HEK293 (cell line): ENCODE results near the gene PLK5.

Experiments
- YY1 ChIP-seq: fragments of 450-650 bp; formaldehyde crosslinking; IDR thresholded peaks from 2 replicates; pipeline ENCODE4 v1.5.1; 2018; ENCODE audit warnings: missing biosample characterization, missing genetic modification characterization
- ZNF169 ChIP-seq: fragments of 450-650 bp; formaldehyde crosslinking; IDR thresholded peaks from 2 replicates; pipeline ENCODE4 v1.5.1; 2016; ENCODE audit warnings: missing biosample characterization, missing genetic modification characterization
- ZNF423 ChIP-seq: fragments of 450-650 bp; formaldehyde crosslinking; IDR thresholded peaks from 2 replicates; pipeline ENCODE4 v1.5.1; 2016; ENCODE audit warnings: missing biosample characterization, missing genetic modification characterization
- ZNF561 ChIP-seq: fragments of 450-650 bp; IDR thresholded peaks from 2 replicates; pipeline ENCODE4 v1.5.1; 2018; ENCODE audit warnings: missing biosample characterization, missing genetic modification characterization, borderline replicate concordance
- ZNF707 ChIP-seq: fragments of 450-650 bp; formaldehyde crosslinking; IDR thresholded peaks from 2 replicates; pipeline ENCODE4 v1.5.1; 2016; ENCODE audit warnings: missing biosample characterization, missing genetic modification characterization
- TF ChIP-seq, protein P1 (sequence below): fragments of 450-650 bp; formaldehyde crosslinking; IDR thresholded peaks from 2 replicates; pipeline ENCODE4 v1.5.1; 2016; ENCODE audit warnings: missing biosample characterization, missing genetic modification characterization
- TF ChIP-seq, protein P2 (sequence below): fragments of 450-650 bp; formaldehyde crosslinking; IDR thresholded peaks from 2 replicates; pipeline ENCODE4 v1.5.1; 2016; ENCODE audit warnings: missing biosample characterization, missing genetic modification characterization
- TF ChIP-seq, protein P3 (sequence below): fragments of 450-650 bp; formaldehyde crosslinking; IDR thresholded peaks from 2 replicates; pipeline ENCODE4 v1.5.1; 2016; ENCODE audit warnings: missing biosample characterization, missing genetic modification characterization, low read depth
- TF ChIP-seq, protein P4 (sequence below): fragments of 450-650 bp; formaldehyde crosslinking; optimal IDR thresholded peaks from 2 replicates; pipeline ENCODE3; 2016; ENCODE audit warnings: missing biosample characterization, mild to moderate bottlenecking, missing genetic modification characterization

DNA sequence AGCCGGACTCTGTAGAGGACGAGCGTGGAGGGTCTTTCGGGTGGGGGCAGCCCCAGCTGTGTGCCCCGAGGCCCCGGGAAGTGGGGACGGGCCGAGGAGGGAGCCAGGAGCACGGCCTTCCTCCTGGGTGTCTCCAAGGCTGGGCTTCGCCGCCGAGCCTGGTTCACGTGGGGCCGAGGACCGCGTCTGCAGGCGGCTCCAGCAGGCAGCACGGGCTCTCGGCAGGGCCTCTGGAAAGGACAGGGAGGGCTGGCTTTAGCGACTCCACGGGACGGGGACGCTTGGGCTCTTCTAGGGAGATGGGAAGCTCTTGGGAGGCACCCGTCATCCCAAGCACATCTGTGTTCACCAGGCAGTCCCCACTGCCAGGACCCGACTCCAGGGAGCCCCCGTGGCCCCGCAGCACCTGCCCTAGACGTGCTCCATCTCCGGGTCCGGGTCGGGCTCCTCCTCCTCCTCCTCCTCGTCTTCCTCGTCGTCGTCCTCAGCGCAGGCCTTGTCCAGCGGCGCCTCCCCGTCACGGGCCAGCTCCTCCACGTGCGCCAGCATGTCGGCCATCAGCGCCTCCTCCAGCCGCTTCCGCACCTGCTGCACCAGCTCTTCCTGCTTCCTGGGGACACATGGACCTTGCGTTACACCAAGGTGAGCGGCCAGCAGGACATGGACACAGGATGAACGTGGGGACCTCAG is 54.2 kb downstream of the PLK5 start:
- TF ChIP-seq, protein P1, sequence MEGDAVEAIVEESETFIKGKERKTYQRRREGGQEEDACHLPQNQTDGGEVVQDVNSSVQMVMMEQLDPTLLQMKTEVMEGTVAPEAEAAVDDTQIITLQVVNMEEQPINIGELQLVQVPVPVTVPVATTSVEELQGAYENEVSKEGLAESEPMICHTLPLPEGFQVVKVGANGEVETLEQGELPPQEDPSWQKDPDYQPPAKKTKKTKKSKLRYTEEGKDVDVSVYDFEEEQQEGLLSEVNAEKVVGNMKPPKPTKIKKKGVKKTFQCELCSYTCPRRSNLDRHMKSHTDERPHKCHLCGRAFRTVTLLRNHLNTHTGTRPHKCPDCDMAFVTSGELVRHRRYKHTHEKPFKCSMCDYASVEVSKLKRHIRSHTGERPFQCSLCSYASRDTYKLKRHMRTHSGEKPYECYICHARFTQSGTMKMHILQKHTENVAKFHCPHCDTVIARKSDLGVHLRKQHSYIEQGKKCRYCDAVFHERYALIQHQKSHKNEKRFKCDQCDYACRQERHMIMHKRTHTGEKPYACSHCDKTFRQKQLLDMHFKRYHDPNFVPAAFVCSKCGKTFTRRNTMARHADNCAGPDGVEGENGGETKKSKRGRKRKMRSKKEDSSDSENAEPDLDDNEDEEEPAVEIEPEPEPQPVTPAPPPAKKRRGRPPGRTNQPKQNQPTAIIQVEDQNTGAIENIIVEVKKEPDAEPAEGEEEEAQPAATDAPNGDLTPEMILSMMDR (tag by site-specific recombination), result no peak
- TF ChIP-seq YY1 (no peak), ZNF561 (tag by site-specific recombination) (no peak), ZNF707 (tag by site-specific recombination) (no peak), ZNF169 (tag by site-specific recombination) (no peak), ZNF423 (tag by site-specific recombination) (no peak)
- TF ChIP-seq, protein P2, sequence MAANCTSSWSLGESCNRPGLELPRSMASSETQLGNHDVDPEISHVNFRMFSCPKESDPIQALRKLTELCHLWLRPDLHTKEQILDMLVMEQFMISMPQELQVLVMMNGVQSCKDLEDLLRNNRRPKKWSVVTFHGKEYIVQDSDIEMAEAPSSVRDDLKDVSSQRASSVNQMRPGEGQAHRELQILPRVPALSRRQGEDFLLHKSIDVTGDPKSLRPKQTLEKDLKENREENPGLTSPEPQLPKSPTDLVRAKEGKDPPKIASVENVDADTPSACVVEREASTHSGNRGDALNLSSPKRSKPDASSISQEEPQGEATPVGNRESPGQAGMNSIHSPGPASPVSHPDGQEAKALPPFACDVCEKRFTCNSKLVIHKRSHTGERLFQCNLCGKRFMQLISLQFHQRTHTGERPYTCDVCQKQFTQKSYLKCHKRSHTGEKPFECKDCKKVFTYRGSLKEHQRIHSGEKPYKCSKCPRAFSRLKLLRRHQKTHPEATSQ (tag by site-specific recombination), result no peak
- TF ChIP-seq, protein P3, sequence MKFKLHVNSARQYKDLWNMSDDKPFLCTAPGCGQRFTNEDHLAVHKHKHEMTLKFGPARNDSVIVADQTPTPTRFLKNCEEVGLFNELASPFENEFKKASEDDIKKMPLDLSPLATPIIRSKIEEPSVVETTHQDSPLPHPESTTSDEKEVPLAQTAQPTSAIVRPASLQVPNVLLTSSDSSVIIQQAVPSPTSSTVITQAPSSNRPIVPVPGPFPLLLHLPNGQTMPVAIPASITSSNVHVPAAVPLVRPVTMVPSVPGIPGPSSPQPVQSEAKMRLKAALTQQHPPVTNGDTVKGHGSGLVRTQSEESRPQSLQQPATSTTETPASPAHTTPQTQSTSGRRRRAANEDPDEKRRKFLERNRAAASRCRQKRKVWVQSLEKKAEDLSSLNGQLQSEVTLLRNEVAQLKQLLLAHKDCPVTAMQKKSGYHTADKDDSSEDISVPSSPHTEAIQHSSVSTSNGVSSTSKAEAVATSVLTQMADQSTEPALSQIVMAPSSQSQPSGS, result no peak
- TF ChIP-seq, protein P4, sequence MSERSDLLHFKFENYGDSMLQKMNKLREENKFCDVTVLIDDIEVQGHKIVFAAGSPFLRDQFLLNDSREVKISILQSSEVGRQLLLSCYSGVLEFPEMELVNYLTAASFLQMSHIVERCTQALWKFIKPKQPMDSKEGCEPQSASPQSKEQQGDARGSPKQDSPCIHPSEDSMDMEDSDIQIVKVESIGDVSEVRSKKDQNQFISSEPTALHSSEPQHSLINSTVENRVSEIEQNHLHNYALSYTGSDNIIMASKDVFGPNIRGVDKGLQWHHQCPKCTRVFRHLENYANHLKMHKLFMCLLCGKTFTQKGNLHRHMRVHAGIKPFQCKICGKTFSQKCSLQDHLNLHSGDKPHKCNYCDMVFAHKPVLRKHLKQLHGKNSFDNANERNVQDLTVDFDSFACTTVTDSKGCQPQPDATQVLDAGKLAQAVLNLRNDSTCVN (tag by site-specific recombination), result no peak
